Measurements from ENCODE around the gene NAALADL2.

The NAALADL2 gene

GRCh38 chr3:175312791-175313190, 453.7 kb downstream of the NAALADL2 start:
- H3K4me3 Mint-ChIP-seq: no peak overlapping the region
- H3K27me3 Mint-ChIP-seq: no peaks in the 10 kb centered on the region
- H3K27ac Mint-ChIP-seq: no peak overlapping the region
- no peak for DNase-seq
- ATAC-seq: no peak
- no peaks in the 10 kb centered on the region for H3K9me3 Mint-ChIP-seq
- H3K4me1 Mint-ChIP-seq: no peaks in the 10 kb centered on the region

GRCh38 chr3:175316799-175317198, 457.7 kb downstream of the NAALADL2 start:
- Mint-ChIP-seq H3K9me3 (no peaks in the 10 kb centered on the region), H3K27me3 (no peaks in the 10 kb centered on the region), H3K27ac (no peak overlapping the region), H3K4me3 (no peak overlapping the region), H3K4me1 (no peaks in the 10 kb centered on the region)
- no peak for DNase-seq
- no peak for ATAC-seq

- peaks cover 0 to 8% of the 10 kb centered on the region in 2 donors for H3K9me3 Mint-ChIP-seq
- H3K27me3 Mint-ChIP-seq: no peaks in the 10 kb centered on the region
- H3K4me3 Mint-ChIP-seq: no peak overlapping the region
- DNase-seq (no peak), ATAC-seq (no peak)
- H3K27ac Mint-ChIP-seq: no peak overlapping the region
- H3K4me1 Mint-ChIP-seq: no peaks in the 10 kb centered on the region
These were observed 466.3 kb downstream of the NAALADL2 start for GRCh38 chr3:175325440-175325839.

GRCh38 chr3:175326041-175326440, 466.9 kb downstream of the NAALADL2 start:
- H3K4me1 Mint-ChIP-seq: no peaks in the 10 kb centered on the region
- ATAC-seq (no peak), DNase-seq (no peak)
- H3K4me3 Mint-ChIP-seq: no peak overlapping the region
- no peak overlapping the region for H3K27ac Mint-ChIP-seq
- peaks cover 0 to 8% of the 10 kb centered on the region in 2 donors for H3K9me3 Mint-ChIP-seq
- H3K27me3 Mint-ChIP-seq: no peaks in the 10 kb centered on the region

GRCh38 chr3:175329373-175329772, 470.2 kb downstream of the NAALADL2 start:
- Mint-ChIP-seq H3K4me1 (no peaks in the 10 kb centered on the region), H3K27ac (no peak overlapping the region), H3K9me3 (peaks cover 0 to 18% of the 10 kb centered on the region in 2 donors), H3K4me3 (no peak overlapping the region), H3K27me3 (no peaks in the 10 kb centered on the region)
- no peak for DNase-seq
- ATAC-seq: no peak

GRCh38 chr3:175335229-175335628, 476.1 kb downstream of the NAALADL2 start:
- Mint-ChIP-seq H3K27ac (no peak overlapping the region), H3K9me3 (peaks cover 0 to 10% of the 10 kb centered on the region in 2 donors), H3K4me3 (no peak overlapping the region), H3K27me3 (no peaks in the 10 kb centered on the region), H3K4me1 (no peaks in the 10 kb centered on the region)
- DNase-seq: no peak
- no peak for ATAC-seq

GRCh38 chr3:175336406-175337133, 477.4 kb downstream of the NAALADL2 start:
- Mint-ChIP-seq H3K27me3 (no peaks in the 10 kb centered on the region), H3K4me1 (no peaks in the 10 kb centered on the region)

GRCh38 chr3:175337631-175338030, 478.5 kb downstream of the NAALADL2 start:
- H3K4me1 Mint-ChIP-seq: no peaks in the 10 kb centered on the region
- no peaks in the 10 kb centered on the region for H3K27me3 Mint-ChIP-seq
- H3K27ac Mint-ChIP-seq: no peak overlapping the region
- no peak for DNase-seq
- H3K9me3 Mint-ChIP-seq: peaks cover 0 to 9% of the 10 kb centered on the region in 2 donors
- no peak for ATAC-seq
- H3K4me3 Mint-ChIP-seq: no peak overlapping the region

More at GRCh38 chr3:175336406-175337133, 477.4 kb downstream of the NAALADL2 start:
- Mint-ChIP-seq H3K27ac (no peak overlapping the region), H3K9me3 (peaks cover 0 to 10% of the 10 kb centered on the region in 2 donors), H3K4me3 (no peak overlapping the region)
- DNase-seq (no peak), ATAC-seq (no peak)

- no peaks in the 10 kb centered on the region for H3K27me3 Mint-ChIP-seq
- no peak overlapping the region for H3K4me3 Mint-ChIP-seq
- no peak overlapping the region for H3K27ac Mint-ChIP-seq
- DNase-seq (no peak), ATAC-seq (no peak)
- no peaks in the 10 kb centered on the region for H3K4me1 Mint-ChIP-seq
- no peaks in the 10 kb centered on the region for H3K9me3 Mint-ChIP-seq
These were observed 479.8 kb downstream of the NAALADL2 start for GRCh38 chr3:175338775-175339535.

- no peaks in the 10 kb centered on the region for H3K9me3 Mint-ChIP-seq
- H3K27me3 Mint-ChIP-seq: no peaks in the 10 kb centered on the region
- H3K4me1 Mint-ChIP-seq: no peaks in the 10 kb centered on the region
- no peak overlapping the region for H3K4me3 Mint-ChIP-seq
- no peak for DNase-seq
- H3K27ac Mint-ChIP-seq: no peak overlapping the region
- no peak for ATAC-seq
These were observed 481.3 kb downstream of the NAALADL2 start for GRCh38 chr3:175340338-175341015.

- Mint-ChIP-seq H3K9me3 (no peaks in the 10 kb centered on the region), H3K4me3 (no peak overlapping the region)
- no peak for DNase-seq
These were observed 483.1 kb downstream of the NAALADL2 start for GRCh38 chr3:175342196-175342595.

GRCh38 chr3:175343946-175344345, 484.8 kb downstream of the NAALADL2 start:
- no peak overlapping the region for H3K27ac Mint-ChIP-seq
- H3K4me3 Mint-ChIP-seq: no peak overlapping the region
- no peaks in the 10 kb centered on the region for H3K4me1 Mint-ChIP-seq
- ATAC-seq: no peak
- no peak for DNase-seq
- peaks cover 0 to 7% of the 10 kb centered on the region in 2 donors for H3K9me3 Mint-ChIP-seq
- H3K27me3 Mint-ChIP-seq: no peaks in the 10 kb centered on the region

More at GRCh38 chr3:175342196-175342595, 483.1 kb downstream of the NAALADL2 start:
- ATAC-seq: no peak
- Mint-ChIP-seq H3K27me3 (no peaks in the 10 kb centered on the region), H3K27ac (no peak overlapping the region), H3K4me1 (no peaks in the 10 kb centered on the region)

GRCh38 chr3:175346573-175347356, 487.6 kb downstream of the NAALADL2 start:
- no peak for ATAC-seq
- Mint-ChIP-seq H3K27ac (no peak overlapping the region), H3K27me3 (no peaks in the 10 kb centered on the region), H3K9me3 (peaks cover 0 to 7% of the 10 kb centered on the region in 2 donors), H3K4me1 (no peaks in the 10 kb centered on the region), H3K4me3 (no peak overlapping the region)
- no peak for DNase-seq

- no peaks in the 10 kb centered on the region for H3K27me3 Mint-ChIP-seq
- no peak for ATAC-seq
- no peak for DNase-seq
- H3K27ac Mint-ChIP-seq: no peak overlapping the region
- H3K4me3 Mint-ChIP-seq: no peak overlapping the region
- H3K9me3 Mint-ChIP-seq: peaks cover 0 to 7% of the 10 kb centered on the region in 2 donors
- H3K4me1 Mint-ChIP-seq: no peaks in the 10 kb centered on the region
These were observed 490.0 kb downstream of the NAALADL2 start for GRCh38 chr3:175349168-175349567.

- Mint-ChIP-seq H3K9me3 (no peaks in the 10 kb centered on the region), H3K4me1 (no peaks in the 10 kb centered on the region), H3K4me3 (no peak overlapping the region), H3K27ac (no peak overlapping the region), H3K27me3 (no peaks in the 10 kb centered on the region)
- no peak for DNase-seq
- no peak for ATAC-seq
These were observed 496.7 kb downstream of the NAALADL2 start for GRCh38 chr3:175355801-175356335.
